HG02610 (cell line): ENCODE data around the gene SLC16A6.
"Not testable (repeated sequence)": the region's sequence is repeated elsewhere in the genome, so short reads cannot be mapped to it uniquely, and the experiment has no call there.

Experiments used
- ATAC-seq: cut with Tn5 transposase; IDR thresholded peaks from one replicate; pipeline ENCODE4 v1.9.1; 2021; ENCODE audit warnings: mild to moderate bottlenecking, moderate library complexity; ENCODE audit not compliant: unreplicated experiment

The SLC16A6 gene

GRCh38 chr17:68225055-68225454 is 65.9 kb downstream of the SLC16A6 start:
- not testable (repeated sequence) for ATAC-seq

GRCh38 chr17:68222606-68223005 is 68.3 kb downstream of the SLC16A6 start:
- no peak for ATAC-seq

GRCh38 chr17:68221786-68222185 is 69.1 kb downstream of the SLC16A6 start:
- ATAC-seq: no peak

- not testable (repeated sequence) for ATAC-seq
Observed at GRCh38 chr17:68220786-68221185, 70.1 kb downstream of the SLC16A6 start.

GRCh38 chr17:68220186-68220585 is 70.7 kb downstream of the SLC16A6 start:
- not testable (repeated sequence) for ATAC-seq

GRCh38 chr17:68219429-68219828 is 71.5 kb downstream of the SLC16A6 start:
- not testable (repeated sequence) for ATAC-seq
